Right lobe of liver (tissue), 6 donors: ENCODE data around the gene FAXC. TPM values are rescaled to one million over a fixed set of nuclear protein-coding genes. Genes with fewer than 3 reads are reported as not detected.
A peak's percentile ranks its signal among the peaks of the same experiment; 100 is the strongest.

Source experiments
- ATAC-seq, 4 donors: fragments of 200-7000 bp; cut with Tn5 transposase; one replicate each; pipeline ENCODE4 v1.9.1; 2020; ENCODE audit warnings: mild to moderate bottlenecking in 4 of 4, moderate library complexity in 4 of 4
- DNase-seq, 3 donors: peaks; one replicate each; pipeline ENCODE4 v3.0.0-alpha.2; 2020
- H3K27ac ChIP-seq, 3 donors: fragments of 200-600 bp; one replicate each; pipeline ENCODE4 v1.8.0; 2022
- H3K27me3 ChIP-seq, 2 donors: fragments of 200-600 bp; one replicate each; pipeline ENCODE4 v1.8.0; 2022
- H3K36me3 ChIP-seq, 4 donors: fragments of 200-600 bp; sonication (generic) in 1 of 4; one replicate each; pipeline versions ENCODE4 v1.5.1 to v1.8.0; 2017 to 2022; ENCODE audit warnings: control low read depth in 1 of 4
- H3K4me1 ChIP-seq, 4 donors: fragments of 200-600 bp; sonication (generic) in 1 of 4; one replicate each; pipeline versions ENCODE4 v1.5.1 to v1.8.0; 2017 to 2022; ENCODE audit warnings: control low read depth in 1 of 4
- H3K4me3 ChIP-seq, 3 donors: fragments of 200-600 bp; one replicate each; pipeline ENCODE4 v1.8.0; 2022
- H3K9me3 ChIP-seq, 4 donors: fragments of 200-600 bp; sonication (generic) in 1 of 4; one replicate each; pipeline versions ENCODE4 v1.5.1 to v1.8.0; 2017 to 2022; ENCODE audit warnings: control low read depth in 1 of 4
- POLR2A ChIP-seq: fragments of 450-650 bp; IDR thresholded peaks from one replicate; pipeline ENCODE4 v1.6.1; 2017; ENCODE audit warnings: antibody characterized with exemption, mild to moderate bottlenecking
- WGBS: methylation state at CpG from one replicate; pipeline ENCODE4 v1.1.6; 2018; ENCODE audit warnings: low coverage, low lambda C conversion rate; ENCODE audit not compliant: insufficient coverage; ENCODE audit errors: missing lambda C conversion rate; 5-methylcytosine and 5-hydroxymethylcytosine counted together
- intact Hi-C, 2 donors: fragments of 100-400 bp; cut with DNase I; formaldehyde crosslinking; loops; one replicate each; pipeline versions ENCODE4 v1.11.2 to v1.14.1; 2022
- long read RNA-seq: library from polyadenylated mRNA; unstranded; transcript quantifications from one replicate; pipeline ENCODE4 v2.0.0, GENCODE V29; 2019
- total RNA-seq, 6 experiments: library from RNA; depleted of rRNA in 2 of 6; stranded (reverse); fragments of >200 nt in 2 of 6; fragmentation: NEBNext Ultra II Directional in 3 of 6; extraction: Animal tissue kit (Norgen Biotek cat#: 25700) in 3 of 6; gene quantifications; one replicate each; pipeline versions ENCODE4 v1.1.0 to v1.2.4, GENCODE V29; 2016 to 2023
- TF ChIP-seq, protein P1 (sequence below), 4 donors: fragments of 200-600 bp in 3 of 4; fragments of 450-650 bp in 1 of 4; IDR thresholded peaks; one replicate each; pipeline versions ENCODE4 v1.5.1 to v1.8.0; 2016 to 2022; ENCODE audit warnings: antibody characterized with exemption in 4 of 4, mild to moderate bottlenecking in 2 of 4
- donor health status: DM: no; HTN: yes; CAD: no.
- donor health status: DM: no; HTN: no; CAD: no.
- donor health status: DM: no; HTN: no; CAD: no.
- donor health status: DM: no; HTN: yes; CAD: no.
- donor health status: DM: no; HTN: yes; CAD: no.

Gene FAXC
- total RNA-seq: not detected
- long read RNA-seq: 0 reads

DNA sequence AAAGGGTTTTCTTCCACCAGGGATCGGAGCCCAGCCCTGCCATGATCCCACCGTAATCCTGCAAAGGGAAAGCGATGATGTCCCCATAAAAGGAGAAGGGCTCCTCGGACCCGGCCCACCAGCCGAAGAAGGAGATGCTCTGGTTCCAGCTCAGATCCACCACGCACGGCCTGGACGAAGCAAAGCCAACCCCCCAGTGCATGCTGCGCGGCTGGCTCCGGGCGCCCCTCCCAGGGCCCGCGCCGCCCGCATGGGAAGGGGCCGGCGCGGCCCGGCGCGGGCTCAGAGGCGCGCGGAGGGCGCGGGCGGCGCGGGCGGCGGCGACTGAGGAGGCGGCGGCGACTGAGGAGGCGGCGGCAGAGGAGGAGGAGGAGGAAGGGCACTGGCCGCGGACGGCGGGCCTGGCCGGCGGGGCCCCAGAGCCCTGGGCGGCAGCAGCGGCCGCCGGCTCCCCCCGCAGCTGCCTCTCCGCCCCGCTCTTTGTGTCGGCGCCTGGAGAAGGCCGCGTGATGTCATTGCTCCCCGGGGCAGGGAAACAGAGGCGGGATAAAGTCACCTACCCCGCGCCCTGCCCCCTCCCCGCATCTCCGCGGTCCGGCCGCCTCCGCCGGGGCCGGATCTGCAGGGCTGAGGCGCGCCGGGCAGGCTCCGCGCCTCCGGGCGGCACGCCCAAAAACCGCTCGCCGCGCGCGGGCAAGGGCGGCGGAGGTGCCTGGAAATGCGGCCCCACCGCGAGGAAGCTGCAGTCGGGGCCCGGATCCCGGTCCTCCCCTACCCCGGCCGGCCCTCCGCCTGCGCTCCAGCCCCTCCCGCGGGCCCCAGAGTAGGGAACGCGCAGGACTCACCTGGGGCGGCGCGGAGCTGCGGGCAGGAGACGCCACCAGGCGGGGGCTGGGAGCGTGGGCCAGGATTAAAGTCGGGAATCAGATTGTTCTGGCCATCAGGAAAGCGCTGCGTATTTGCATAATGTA is at the start of gene FAXC:
TSS of gene FAXC (minus strand) at position 504 of the 971 bp plus-strand sequence. CDS start at position 202, 302 bp downstream.
- H3K36me3 ChIP-seq: no peaks in the 10 kb centered on the region
- intact Hi-C loops: no loop called here
- no peaks in the 10 kb centered on the region for H3K9me3 ChIP-seq
- ATAC-seq: peak; percentile 81 to 92 (median 83)
- no peak within 1 kb of the TSS for H3K27ac ChIP-seq
- 1% methylated on average over 15 of the region's 108 CpGs for WGBS
- peak within 1 kb of the TSS; percentile 49 to 62 (median 53) for H3K4me3 ChIP-seq
- TF ChIP-seq POLR2A: no peak
- TF ChIP-seq, protein P1, sequence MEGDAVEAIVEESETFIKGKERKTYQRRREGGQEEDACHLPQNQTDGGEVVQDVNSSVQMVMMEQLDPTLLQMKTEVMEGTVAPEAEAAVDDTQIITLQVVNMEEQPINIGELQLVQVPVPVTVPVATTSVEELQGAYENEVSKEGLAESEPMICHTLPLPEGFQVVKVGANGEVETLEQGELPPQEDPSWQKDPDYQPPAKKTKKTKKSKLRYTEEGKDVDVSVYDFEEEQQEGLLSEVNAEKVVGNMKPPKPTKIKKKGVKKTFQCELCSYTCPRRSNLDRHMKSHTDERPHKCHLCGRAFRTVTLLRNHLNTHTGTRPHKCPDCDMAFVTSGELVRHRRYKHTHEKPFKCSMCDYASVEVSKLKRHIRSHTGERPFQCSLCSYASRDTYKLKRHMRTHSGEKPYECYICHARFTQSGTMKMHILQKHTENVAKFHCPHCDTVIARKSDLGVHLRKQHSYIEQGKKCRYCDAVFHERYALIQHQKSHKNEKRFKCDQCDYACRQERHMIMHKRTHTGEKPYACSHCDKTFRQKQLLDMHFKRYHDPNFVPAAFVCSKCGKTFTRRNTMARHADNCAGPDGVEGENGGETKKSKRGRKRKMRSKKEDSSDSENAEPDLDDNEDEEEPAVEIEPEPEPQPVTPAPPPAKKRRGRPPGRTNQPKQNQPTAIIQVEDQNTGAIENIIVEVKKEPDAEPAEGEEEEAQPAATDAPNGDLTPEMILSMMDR (IDR thresholded peaks at IDR 0.05): peak in 2 of 4 donors; percentile 22 to 25
- DNase-seq: peak in 1 of 3 donors; percentile 44
- H3K4me1 ChIP-seq: no peaks in the 10 kb centered on the region
- H3K27me3 ChIP-seq: peaks cover 0 to 7% of the 10 kb centered on the region in 2 donors

DNA sequence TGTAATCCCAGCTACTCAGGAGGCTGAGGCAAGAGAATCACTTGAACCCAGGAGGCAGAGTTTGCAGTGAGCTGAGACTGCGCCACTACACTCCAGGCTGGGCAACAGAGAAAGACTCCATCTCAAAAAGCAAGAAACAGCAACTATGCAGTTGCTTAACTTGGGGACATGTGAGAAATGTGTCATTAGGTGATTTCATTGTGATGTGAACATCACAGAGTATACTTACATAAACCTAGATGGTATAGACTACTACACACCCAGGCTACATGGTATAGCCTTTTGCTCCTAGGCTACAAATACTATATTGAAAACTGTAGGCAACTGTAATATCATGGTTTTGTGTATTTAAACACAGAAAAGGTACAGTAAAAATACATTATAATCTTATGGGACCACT is 47.8 kb upstream of the FAXC start:
- no peaks in the 10 kb centered on the region for H3K9me3 ChIP-seq
- H3K27me3 ChIP-seq: no peaks in the 10 kb centered on the region
- TF ChIP-seq POLR2A: no peak
- TF ChIP-seq, protein P1 (IDR thresholded peaks at IDR 0.05): no peak
- DNase-seq: no peak
- no peak overlapping the region for H3K4me3 ChIP-seq
- H3K36me3 ChIP-seq: peaks cover 0 to 49% (median 16%) of the 10 kb centered on the region in 4 donors
- H3K27ac ChIP-seq: no peak overlapping the region
- intact Hi-C loops: no loop called here
- 100% methylated on average over 1 of the region's 1 CpG for WGBS
- ATAC-seq: no peak
- peaks cover 0 to 6% (median 2%) of the 10 kb centered on the region in 4 donors for H3K4me1 ChIP-seq

DNA sequence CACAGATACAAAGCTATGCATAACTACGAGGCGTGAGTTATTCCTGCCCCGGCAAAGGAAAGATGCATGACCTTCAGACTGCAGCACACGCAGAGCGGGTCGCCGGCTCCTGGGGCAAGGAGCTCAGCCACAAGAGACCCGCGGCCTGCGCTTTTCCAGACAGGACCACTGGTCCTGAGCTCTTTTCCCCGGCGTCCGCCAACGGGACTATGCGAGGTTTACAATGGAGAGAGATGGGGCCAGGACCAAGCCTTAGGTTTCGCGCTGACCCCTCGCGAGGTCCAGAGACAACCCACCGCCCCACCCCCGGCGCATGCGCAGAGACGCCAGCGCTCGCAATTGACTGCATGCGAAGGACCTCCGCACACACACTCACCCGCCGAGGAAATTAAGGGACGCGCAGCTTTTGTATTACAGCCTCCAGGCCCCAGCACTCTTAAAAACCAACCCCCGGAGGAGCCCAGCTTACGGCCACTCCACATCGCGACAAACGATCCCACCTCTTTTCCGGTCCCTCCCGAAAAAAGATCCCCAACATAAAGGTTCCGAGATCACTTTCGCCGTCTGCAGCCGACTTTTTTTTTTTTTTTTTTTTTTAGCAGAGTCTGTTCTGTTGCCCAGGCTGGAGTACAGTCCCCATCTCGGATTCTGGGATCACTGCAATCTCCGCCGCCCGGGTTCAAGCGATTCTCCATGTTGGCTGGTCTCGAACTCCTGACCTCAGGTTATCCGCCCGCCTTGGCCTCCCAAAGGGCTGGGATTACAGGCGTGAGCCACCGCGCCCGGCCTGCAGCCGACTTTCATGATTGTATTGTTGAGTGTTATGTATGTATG is 44.4 kb upstream of the FAXC start, which contains the start of gene COQ3:
TSS of gene COQ3 (minus strand) at position 498 of the 834 bp plus-strand sequence. CDS start at position 482, 16 bp downstream.
- Histone ChIP-seq H3K4me3 (peak within 1 kb of the TSS; percentile 73 to 90 (median 76)), H3K27me3 (no peaks in the 10 kb centered on the region), H3K36me3 (peaks cover 0 to 15% (median 0%) of the 10 kb centered on the region in 4 donors), H3K27ac (peak within 1 kb of the TSS; percentile 66 to 82 (median 68)), H3K9me3 (no peaks in the 10 kb centered on the region), H3K4me1 (peaks cover 0 to 6% (median 2%) of the 10 kb centered on the region in 4 donors)
- peak; percentile 91 to 95 (median 92) for ATAC-seq
- intact Hi-C loops: no loop called here
- TF ChIP-seq, protein P1 (IDR thresholded peaks at IDR 0.05): no peak
- TF ChIP-seq POLR2A: peak; percentile 30
- WGBS: 9% methylated on average over 28 of the region's 56 CpGs
- peak; percentile 75 to 80 (median 79) for DNase-seq

DNA sequence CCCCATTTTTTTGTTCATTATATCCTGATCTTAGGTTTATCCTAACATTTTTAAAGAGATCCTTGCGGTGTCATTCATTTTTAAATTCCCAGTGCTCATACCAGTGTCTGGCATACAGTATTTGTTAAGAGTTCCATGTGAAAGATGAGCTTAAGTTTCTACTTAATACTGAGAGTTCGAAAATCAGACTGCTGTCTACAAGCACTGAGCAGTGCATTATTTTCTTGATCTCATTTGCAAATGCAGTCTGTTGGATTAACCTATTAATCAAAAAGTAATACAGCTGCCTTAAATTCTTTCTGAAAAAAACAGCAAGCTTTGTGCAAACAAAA is 43.9 kb upstream of the FAXC start:
- 12% methylated on average over 2 of the region's 2 CpGs for WGBS
- Histone ChIP-seq H3K4me1 (peaks cover 0 to 6% (median 2%) of the 10 kb centered on the region in 4 donors), H3K36me3 (peaks cover 0 to 9% (median 0%) of the 10 kb centered on the region in 4 donors), H3K4me3 (peak overlapping the region; percentile 73 to 90 (median 76)), H3K27me3 (no peaks in the 10 kb centered on the region), H3K27ac (peak overlapping the region; percentile 66 to 82 (median 68)), H3K9me3 (no peaks in the 10 kb centered on the region)
- DNase-seq (no peak), ATAC-seq (peak; percentile 10 to 33 (median 25))
- intact Hi-C loops: no loop called here
- TF ChIP-seq POLR2A: no peak
- TF ChIP-seq, protein P1 (IDR thresholded peaks at IDR 0.05): no peak
